PFSK-1 (cell line): ENCODE data around the gene AOPEP.

Source experiments
- FOXP2 ChIP-seq: optimal IDR thresholded peaks from 2 replicates; pipeline ENCODE3; 2011; ENCODE audit warnings: borderline replicate concordance, control low read depth, inconsistent platforms; ENCODE audit not compliant: insufficient read depth; ENCODE audit errors: extremely low read length, extremely low read depth
- POLR2AphosphoS5 ChIP-seq: IDR thresholded peaks from 2 replicates; pipeline ENCODE4 v1.6.1; 2012; ENCODE audit warnings: low read depth, mild to moderate bottlenecking, control low read depth, low read length, moderate library complexity
- REST ChIP-seq, 2 experiments: IDR thresholded peaks; 2 replicates each; pipeline versions ENCODE4 v1.6.1 to v1.8.0; 2011 to 2012; ENCODE audit warnings: low read depth in 2 of 2, low read length in 2 of 2, control low read depth in 1 of 2, inconsistent platforms in 1 of 2, mild to moderate bottlenecking in 1 of 2, moderate library complexity in 1 of 2; ENCODE audit not compliant: insufficient read depth in 1 of 2
- SIN3A ChIP-seq: IDR thresholded peaks from 2 replicates; pipeline ENCODE4 v1.6.1; 2012; ENCODE audit warnings: mild to moderate bottlenecking, low read length, moderate library complexity, borderline replicate concordance; ENCODE audit not compliant: insufficient read depth
- TAF1 ChIP-seq: IDR thresholded peaks from 2 replicates; pipeline ENCODE4 v1.6.1; 2012; ENCODE audit warnings: low read length, control low read depth, borderline replicate concordance; ENCODE audit not compliant: insufficient read depth

Gene AOPEP

DNA sequence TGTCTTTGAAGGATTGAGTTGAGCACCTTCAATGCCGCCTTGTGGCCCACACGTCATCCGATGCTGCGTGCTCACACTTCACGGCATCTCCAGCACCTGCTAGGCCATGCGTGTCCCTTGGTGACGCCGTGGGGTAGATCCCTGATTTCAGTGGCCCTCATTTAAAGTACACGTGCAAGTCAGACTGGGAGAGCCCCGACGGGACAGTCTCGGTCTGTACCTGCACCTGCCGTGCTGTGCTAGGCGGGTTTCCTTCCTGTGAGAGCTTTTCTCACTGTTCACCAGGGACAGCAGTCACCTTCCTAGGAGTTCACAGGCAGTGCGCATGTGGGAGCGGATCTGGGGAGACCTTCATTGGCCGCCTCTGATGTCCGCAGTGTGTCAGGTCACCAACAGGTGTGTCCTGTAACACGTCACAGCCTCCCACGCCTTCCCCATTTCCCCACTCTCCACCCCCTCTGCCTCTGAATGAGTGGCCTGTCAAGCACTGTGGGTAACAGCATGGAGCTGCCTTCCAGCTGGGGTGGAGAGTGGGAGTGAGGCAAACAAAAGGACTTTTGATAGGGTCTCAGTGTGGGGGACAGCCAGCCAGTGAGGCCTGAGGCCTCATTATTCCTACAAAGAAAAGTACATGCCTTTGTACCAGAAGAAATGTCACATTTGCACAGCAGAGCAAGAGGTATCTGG, 354.6 kb downstream of the AOPEP start:
- TF ChIP-seq POLR2AphosphoS5, result no peak
- no peak for TF ChIP-seq FOXP2
- TF ChIP-seq TAF1, result no peak
- TF ChIP-seq SIN3A, result no peak
- TF ChIP-seq REST (IDR thresholded peaks at IDR 0.05; ENCODE audit: insufficient read depth in 1 of 2, low read depth in 2 of 2, low read length in 2 of 2), result no peak

DNA sequence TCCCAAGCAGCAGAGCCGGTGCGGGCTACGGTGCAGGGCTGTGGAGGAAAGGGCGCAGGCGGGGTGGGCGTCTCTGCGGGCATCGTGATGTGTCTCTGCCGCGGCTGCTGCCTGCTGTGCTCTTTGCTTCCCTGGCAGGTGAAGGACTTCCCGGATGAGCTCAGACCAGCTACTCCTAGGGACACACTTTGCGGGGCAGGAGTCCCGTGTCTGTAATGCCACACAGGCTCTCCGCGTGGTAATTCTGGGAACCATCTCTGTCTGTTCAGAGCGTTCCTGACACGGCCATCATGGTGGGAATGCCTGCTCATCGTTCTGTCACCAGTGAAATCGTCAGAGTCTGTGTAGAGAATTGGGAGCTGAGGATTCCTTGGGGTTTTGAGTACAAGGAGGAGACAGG, 355.5 kb downstream of the AOPEP start:
- TF ChIP-seq TAF1, result no peak

DNA sequence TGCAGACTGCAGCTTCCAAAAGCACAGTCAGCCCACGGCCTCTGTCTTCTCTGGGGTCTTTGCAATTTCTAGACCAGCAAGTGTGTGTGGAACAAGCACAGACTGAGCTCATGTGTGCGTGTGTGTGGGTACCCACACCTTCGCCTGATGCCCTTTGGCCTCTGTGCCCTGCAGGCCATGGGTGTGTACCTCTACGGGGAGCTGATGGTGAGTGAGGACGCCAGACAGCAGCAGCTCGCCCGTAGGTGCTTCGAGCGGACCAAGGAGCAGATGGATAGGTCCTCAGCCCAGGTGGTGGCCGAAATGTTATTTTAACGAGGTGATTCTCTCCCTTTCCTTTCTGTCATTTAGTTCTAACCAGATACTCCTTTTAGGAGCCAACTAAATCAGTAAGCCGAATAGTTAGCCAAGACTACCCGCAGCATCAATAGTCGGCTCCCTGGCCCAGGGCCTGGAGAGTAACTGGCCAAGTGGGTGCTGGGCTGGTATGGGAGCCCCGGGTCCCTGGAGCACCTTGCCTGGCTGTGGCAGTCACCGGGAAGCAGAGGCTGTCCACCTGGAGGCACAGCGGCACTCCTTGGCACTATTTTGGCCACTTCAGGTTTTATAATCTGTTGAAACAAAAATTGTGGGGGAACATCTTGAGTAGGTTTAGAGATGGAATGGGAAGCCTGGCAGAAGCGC, 356.0 kb downstream of the AOPEP start:
- no peak for TF ChIP-seq REST (IDR thresholded peaks at IDR 0.05; ENCODE audit: insufficient read depth in 1 of 2, low read depth in 2 of 2, low read length in 2 of 2)
- TF ChIP-seq SIN3A, result no peak
- TF ChIP-seq POLR2AphosphoS5, result no peak
- TF ChIP-seq FOXP2, result no peak

GRCh38 chr9:95083086-95083768, 356.7 kb downstream of the AOPEP start:
- TF ChIP-seq REST (IDR thresholded peaks at IDR 0.05; ENCODE audit: insufficient read depth in 1 of 2, low read depth in 2 of 2, low read length in 2 of 2), result no peak
- TF ChIP-seq POLR2AphosphoS5, result no peak
- TF ChIP-seq SIN3A, result no peak
- no peak for TF ChIP-seq TAF1

DNA sequence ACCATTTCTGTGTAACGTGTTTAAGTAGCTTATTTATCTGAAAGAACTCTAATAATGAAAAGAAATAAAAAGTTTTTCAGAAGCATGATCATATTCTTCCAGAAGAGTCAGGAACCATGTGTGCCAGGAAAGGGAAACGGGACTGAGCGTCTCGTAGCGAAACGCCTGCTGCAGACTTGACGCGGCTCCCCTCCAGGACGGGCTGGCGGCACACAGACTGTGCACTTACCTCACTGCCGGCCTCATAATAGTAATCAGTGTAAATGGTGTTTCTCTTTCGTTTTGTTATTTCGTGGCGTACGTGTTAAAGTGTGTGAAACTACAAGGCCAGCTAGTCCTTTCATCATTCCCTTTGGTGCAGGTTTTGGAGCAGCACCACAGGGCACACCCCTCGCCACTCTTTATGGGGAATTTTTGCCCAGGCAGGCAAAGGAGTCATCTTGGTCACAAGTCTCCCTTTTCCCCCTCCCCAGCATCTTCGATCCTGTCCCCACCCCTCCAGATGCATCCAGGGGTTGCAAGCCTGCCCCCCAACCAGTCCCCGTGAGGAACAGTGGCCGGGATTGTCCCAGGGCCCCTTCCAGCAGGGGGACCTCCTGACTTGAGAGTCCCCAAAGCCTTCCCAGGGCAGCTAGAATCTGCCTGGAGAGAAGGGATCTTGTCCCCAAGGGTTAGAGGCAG, 357.9 kb downstream of the AOPEP start:
- TF ChIP-seq POLR2AphosphoS5 (no peak), SIN3A (no peak), FOXP2 (no peak), REST (IDR thresholded peaks at IDR 0.05; ENCODE audit: insufficient read depth in 1 of 2, low read depth in 2 of 2, low read length in 2 of 2) (no peak)
